Cardiac fibroblast (primary cell): Measurements from ENCODE around the gene LAPTM5.

ENCODE experiments used
- DNase-seq, 2 donors: peaks; one replicate each; pipeline versions ENCODE4 v3.0.0 to v3.0.0-alpha.2; 2010; ENCODE audit warnings: low read depth in 2 of 2
- H3K4me3 ChIP-seq, 2 donors: replicated peaks in 1 of 2; 1 replicate in 1 of 2; 2 replicates in 1 of 2; pipeline ENCODE4 v1.5.1; 2011; ENCODE audit warnings: low read depth in 2 of 2, low read length in 2 of 2, mild to moderate bottlenecking in 2 of 2, moderate library complexity in 1 of 2
- TF ChIP-seq, protein P1 (sequence below): IDR thresholded peaks from one replicate; pipeline ENCODE4 v1.5.1; 2011; ENCODE audit warnings: low read depth, mild to moderate bottlenecking, low read length, inconsistent platforms

LAPTM5 gene

DNA sequence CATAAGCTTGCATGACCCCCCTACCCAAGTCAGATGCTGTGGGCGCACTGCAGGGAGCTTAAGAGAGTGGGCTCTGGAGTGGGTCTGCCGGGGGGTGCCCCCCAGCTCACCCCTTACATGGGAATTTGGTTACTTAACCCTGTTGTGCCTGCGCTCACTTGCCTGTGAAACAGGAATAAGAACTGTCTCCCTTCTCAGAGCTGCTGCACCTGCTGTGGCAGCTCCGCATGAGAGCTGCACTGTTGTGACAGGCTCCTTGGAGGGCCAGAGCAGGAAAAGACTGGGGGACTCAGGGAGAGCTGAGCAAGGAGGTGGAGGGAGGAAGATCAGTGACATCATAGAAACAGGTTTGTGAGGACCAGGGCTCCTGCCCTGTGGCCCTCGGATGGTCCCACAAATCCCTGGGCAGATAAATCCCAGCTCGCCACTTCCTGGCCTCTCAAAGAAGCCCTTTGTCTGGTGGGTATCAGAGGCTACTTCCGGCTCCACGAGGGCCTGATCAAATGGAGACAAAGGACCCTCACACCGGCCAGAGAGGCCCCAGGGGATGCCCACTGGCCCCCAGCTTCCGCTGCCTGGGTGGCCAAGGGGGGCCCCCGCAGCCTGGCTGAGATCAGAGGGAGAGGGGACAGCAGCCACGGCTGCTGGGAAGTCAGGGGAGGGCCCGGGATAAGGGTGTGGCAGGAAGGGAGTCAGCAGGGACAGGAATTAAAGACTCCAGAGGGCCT lies 28.9 kb upstream of the LAPTM5 start:
- H3K4me3 ChIP-seq: no peak overlapping the region
- no peak for DNase-seq
- TF ChIP-seq, protein P1, sequence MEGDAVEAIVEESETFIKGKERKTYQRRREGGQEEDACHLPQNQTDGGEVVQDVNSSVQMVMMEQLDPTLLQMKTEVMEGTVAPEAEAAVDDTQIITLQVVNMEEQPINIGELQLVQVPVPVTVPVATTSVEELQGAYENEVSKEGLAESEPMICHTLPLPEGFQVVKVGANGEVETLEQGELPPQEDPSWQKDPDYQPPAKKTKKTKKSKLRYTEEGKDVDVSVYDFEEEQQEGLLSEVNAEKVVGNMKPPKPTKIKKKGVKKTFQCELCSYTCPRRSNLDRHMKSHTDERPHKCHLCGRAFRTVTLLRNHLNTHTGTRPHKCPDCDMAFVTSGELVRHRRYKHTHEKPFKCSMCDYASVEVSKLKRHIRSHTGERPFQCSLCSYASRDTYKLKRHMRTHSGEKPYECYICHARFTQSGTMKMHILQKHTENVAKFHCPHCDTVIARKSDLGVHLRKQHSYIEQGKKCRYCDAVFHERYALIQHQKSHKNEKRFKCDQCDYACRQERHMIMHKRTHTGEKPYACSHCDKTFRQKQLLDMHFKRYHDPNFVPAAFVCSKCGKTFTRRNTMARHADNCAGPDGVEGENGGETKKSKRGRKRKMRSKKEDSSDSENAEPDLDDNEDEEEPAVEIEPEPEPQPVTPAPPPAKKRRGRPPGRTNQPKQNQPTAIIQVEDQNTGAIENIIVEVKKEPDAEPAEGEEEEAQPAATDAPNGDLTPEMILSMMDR: no peak

DNA sequence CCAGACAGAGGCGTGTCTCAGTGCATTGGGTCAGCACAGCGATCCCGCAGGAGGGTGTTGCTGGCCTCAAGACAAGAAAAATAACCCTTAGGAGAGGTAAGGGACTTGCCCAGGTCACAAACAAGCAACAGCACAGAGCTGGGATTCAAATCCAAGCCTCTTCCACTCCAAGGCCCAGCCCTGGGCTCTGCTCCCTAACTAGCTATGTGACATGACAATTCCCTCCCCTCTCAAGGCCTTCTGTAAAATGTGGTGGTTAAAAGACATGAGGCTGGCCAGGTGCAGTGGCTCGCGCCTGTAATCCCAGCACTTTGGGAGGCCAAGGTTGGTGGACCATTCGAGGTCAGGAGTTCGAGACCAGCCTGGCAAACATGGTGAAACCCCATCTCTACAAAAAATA lies 28.1 kb upstream of the LAPTM5 start:
- DNase-seq: no peak
- no peak overlapping the region for H3K4me3 ChIP-seq
- TF ChIP-seq, protein P1: no peak

DNA sequence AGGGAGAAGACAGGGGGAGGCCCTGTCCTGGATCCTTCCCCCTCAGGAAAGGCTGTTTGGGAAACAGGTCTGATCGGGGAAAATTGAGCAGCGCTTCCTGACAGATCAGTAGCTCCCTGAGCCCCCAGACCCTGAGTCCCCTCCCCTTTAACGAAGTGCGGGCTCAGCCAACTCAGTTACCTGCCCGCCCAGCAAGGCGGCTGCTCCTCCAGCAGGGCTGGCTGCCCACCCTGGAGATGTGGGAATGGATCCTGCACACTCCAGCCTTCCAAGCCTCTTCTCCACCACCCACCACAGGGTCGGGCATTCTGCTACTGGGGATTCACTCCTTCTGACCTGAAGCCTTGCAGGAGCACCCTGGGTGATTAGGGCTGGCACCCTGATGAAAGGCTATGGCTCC lies 27.6 kb upstream of the LAPTM5 start:
- DNase-seq: no peak
- no peak overlapping the region for H3K4me3 ChIP-seq
- TF ChIP-seq, protein P1: no peak

DNA sequence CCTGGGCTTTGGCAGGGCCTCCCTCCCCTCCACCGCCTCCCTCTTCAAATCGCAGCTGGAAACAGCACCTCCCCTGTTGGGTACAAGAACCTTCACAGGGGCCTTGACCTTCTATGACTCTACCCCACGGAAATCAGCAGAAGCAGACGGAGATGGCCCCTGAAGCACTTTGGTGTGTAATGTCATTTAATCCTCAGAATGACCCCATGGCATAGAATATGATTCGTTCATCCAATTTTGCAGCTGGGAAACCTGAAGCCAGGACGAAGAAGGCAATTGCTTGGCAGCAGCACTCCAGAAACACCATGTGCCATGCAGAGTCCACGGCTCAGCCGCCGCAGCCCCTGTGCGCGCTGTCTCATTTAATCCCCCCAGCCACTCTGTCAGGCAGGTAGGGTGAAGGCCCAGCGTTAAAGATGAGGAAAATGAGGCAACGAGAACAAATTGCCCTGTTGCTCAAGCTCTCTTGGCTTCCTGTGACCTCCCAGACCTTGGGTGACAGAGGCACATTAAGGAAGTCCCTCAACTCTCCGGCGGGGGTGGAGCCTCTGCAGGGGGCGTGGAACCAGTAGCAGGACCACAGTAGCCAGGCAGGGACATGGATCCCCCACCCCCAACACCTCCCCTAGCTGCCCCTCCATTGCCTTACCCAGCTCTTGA lies 25.8 kb upstream of the LAPTM5 start:
- TF ChIP-seq, protein P1: no peak
- no peak overlapping the region for H3K4me3 ChIP-seq
- DNase-seq: no peak

DNA sequence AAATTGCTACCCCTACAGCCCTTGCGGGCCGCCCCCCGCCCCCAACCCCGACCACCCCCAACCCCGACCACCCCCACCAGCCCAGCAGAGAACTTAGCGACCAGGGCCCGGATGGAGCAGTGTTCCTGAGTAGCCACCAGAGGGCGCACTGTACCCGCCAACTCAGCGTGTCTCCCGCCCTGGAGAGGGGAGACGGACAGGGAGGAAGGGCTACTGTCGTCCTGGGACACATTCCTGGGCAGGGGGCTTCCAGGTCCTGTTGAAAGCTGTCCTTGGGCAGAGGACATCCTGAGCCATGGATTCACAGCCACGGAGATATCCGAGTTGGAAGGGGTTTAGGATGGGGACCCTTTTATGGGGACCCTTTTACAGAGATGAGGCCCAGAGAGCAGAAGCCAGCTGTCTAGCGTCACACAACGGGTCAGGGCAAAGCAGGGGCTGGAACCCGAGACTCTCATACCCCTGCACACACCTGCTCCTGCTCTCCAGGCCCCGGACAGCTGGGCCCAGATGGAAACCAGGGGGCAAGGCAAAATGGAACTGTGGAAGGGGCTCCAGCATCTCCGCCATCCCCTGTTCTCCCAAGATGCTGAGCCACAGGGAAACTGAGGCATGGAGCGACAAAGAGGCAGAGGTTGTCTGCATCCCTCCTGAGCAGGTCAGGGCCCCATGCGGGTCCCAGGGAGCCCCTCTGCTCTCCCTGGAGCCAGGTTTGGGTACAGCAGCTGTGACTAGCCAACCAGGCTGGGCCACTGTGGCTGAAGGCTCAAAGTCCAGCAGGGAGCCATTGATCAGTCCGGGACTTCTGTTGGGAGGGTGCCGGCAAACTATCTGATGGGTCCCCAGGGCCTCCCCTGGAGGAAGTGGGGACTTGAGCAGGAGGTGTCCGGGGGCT lies 25.0 kb upstream of the LAPTM5 start:
- TF ChIP-seq, protein P1: peak; percentile 83
- no peak overlapping the region for H3K4me3 ChIP-seq
- peak; percentile 59 to 68 for DNase-seq

DNA sequence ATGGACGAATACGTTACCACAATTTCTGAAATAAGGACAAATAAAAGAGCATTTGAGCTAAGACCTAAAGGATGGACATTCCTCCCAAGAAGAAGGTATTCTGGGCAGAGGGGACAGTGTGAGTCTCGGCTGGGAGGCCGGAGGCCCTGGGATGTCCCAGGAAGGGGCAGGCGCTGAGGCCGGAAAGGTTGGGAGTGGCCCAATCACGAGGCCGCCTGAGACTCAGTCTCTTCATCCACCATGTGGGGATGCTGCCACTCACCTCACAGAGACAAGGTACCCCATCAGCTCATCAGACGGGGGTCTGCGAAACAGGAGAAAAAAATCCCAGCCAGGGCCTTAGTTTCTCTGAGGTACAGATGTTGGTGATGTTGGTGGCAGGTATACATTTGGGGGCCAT lies 24.3 kb upstream of the LAPTM5 start:
- no peak for DNase-seq
- H3K4me3 ChIP-seq: no peak overlapping the region
- TF ChIP-seq, protein P1: no peak
